HepG2 (cell line): ENCODE data around the gene INAFM1. TPM values are rescaled to one million over a fixed set of nuclear protein-coding genes. Genes with fewer than 3 reads are reported as not detected.

ENCODE experiments used
- ADNP ChIP-seq: sonication (generic); formaldehyde crosslinking; IDR thresholded peaks from 2 replicates; pipeline ENCODE4 v1.4.0; 2020; ENCODE audit warnings: missing genetic modification reagents
- ARNT2 ChIP-seq: sonication (generic); formaldehyde crosslinking; IDR thresholded peaks from 2 replicates; pipeline ENCODE4 v1.8.0; 2022; ENCODE audit warnings: mild to moderate bottlenecking, low read depth, missing genetic modification reagents, moderate library complexity
- ATF7 ChIP-seq, 2 experiments: fragments of 450-650 bp in 1 of 2; sonication (generic) in 1 of 2; formaldehyde crosslinking in 1 of 2; IDR thresholded peaks; 2 replicates each; pipeline versions ENCODE4 v1.4.0 to v1.6.1; 2016 to 2020; ENCODE audit warnings: antibody characterized with exemption in 1 of 2, mild to moderate bottlenecking in 1 of 2, missing genetic modification reagents in 1 of 2
- BCLAF1 ChIP-seq: fragments of 450-650 bp; IDR thresholded peaks from 2 replicates; pipeline ENCODE4 v1.6.1; 2017; ENCODE audit warnings: mild to moderate bottlenecking
- ESRRA ChIP-seq: sonication (generic); formaldehyde crosslinking; IDR thresholded peaks from 2 replicates; pipeline ENCODE4 v1.5.1; 2020; ENCODE audit warnings: mild to moderate bottlenecking, low read depth, missing genetic modification reagents
- LCORL ChIP-seq, 2 experiments: fragments of 450-650 bp in 1 of 2; sonication (generic) in 1 of 2; formaldehyde crosslinking in 1 of 2; IDR thresholded peaks; 2 replicates each; pipeline versions ENCODE4 v1.5.0 to v1.6.1; 2017 to 2020; ENCODE audit warnings: antibody characterized with exemption in 1 of 2, missing genetic modification reagents in 1 of 2
- MAZ ChIP-seq, 2 experiments: sonication (generic) in 1 of 2; formaldehyde crosslinking in 1 of 2; IDR thresholded peaks; 2 replicates each; pipeline versions ENCODE4 v1.5.0 to v1.6.1; 2012 to 2020; ENCODE audit warnings: low read depth in 2 of 2, mild to moderate bottlenecking in 2 of 2, borderline replicate concordance in 1 of 2, improper control_type of control experiment in 1 of 2, low read length in 1 of 2, missing genetic modification reagents in 1 of 2, moderate library complexity in 1 of 2
- MXD4 ChIP-seq: IDR thresholded peaks from 2 replicates; pipeline ENCODE4 v1.6.1; 2016; ENCODE audit warnings: mild to moderate bottlenecking, missing biosample characterization, missing genetic modification reagents
- NCOA2 ChIP-seq: sonication (generic); formaldehyde crosslinking; IDR thresholded peaks from 2 replicates; pipeline ENCODE4 v1.8.0; 2022; ENCODE audit warnings: inconsistent platforms
- NFE2 ChIP-seq: sonication (generic); formaldehyde crosslinking; IDR thresholded peaks from 2 replicates; pipeline ENCODE4 v1.4.0; 2020; ENCODE audit warnings: missing genetic modification reagents
- PAWR ChIP-seq: sonication (generic); formaldehyde crosslinking; IDR thresholded peaks from 2 replicates; pipeline ENCODE4 v1.4.0; 2020; ENCODE audit warnings: missing genetic modification reagents, mild to moderate bottlenecking, borderline replicate concordance
- THAP11 ChIP-seq: IDR thresholded peaks from 2 replicates; pipeline ENCODE4 v1.6.1; 2016; ENCODE audit warnings: missing biosample characterization, missing genetic modification reagents
- ZBTB33 ChIP-seq: sonication (generic); formaldehyde crosslinking; IDR thresholded peaks from 2 replicates; pipeline ENCODE4 v1.4.0; 2020; ENCODE audit warnings: missing genetic modification reagents
- ZNF383 ChIP-seq: sonication (generic); formaldehyde crosslinking; IDR thresholded peaks from 2 replicates; pipeline ENCODE4 v1.4.0; 2020; ENCODE audit warnings: missing genetic modification reagents, mild to moderate bottlenecking, borderline replicate concordance
- ZNF460 ChIP-seq: sonication (generic); formaldehyde crosslinking; IDR thresholded peaks from 2 replicates; pipeline ENCODE4 v1.5.1; 2020; ENCODE audit warnings: missing genetic modification reagents, mild to moderate bottlenecking, borderline replicate concordance
- ZNF589 ChIP-seq: sonication (generic); formaldehyde crosslinking; conservative IDR thresholded peaks from 2 replicates; pipeline ENCODE4 v1.8.0; 2022; ENCODE audit warnings: mild to moderate bottlenecking, moderate library complexity, missing genetic modification reagents
- polyA plus RNA-seq, 8 experiments: library from polyadenylated mRNA; depleted of rRNA in 3 of 8; stranded (reverse) in 7 of 8; unstranded in 1 of 8; fragments of >200 nt; fragmentation: Illumina TruSeq in 4 of 8; extraction: Trizol in 4 of 8; gene quantifications; 2 replicates each; pipeline versions ENCODE4 v1.2.1 to v1.2.3, GENCODE V29; 2011 to 2016; ENCODE audit warnings: low read depth in 4 of 8, missing spikeins in 1 of 8, mixed read lengths in 1 of 8; ENCODE audit not compliant: insufficient read depth in 1 of 8
- total RNA-seq, 5 experiments: library from RNA; depleted of rRNA; stranded (reverse); fragments of >200 nt; fragmentation: Illumina TruSeq; extraction: Trizol; gene quantifications; 2 replicates each; pipeline ENCODE4 v1.2.3, GENCODE V29; 2016; ENCODE audit warnings: low read depth in 1 of 5
- TF ChIP-seq, protein P1 (sequence below): sonication (generic); formaldehyde crosslinking; IDR thresholded peaks from 2 replicates; pipeline ENCODE4 v1.4.0; 2020; ENCODE audit warnings: missing genetic modification reagents, borderline replicate concordance
- TF ChIP-seq, protein P2 (sequence below): sonication (generic); formaldehyde crosslinking; IDR thresholded peaks from 2 replicates; pipeline ENCODE4 v1.4.0; 2020; ENCODE audit warnings: mild to moderate bottlenecking, missing genetic modification reagents
- TF ChIP-seq, protein P3 (sequence below): IDR thresholded peaks from 2 replicates; pipeline ENCODE4 v1.6.1; 2016; ENCODE audit warnings: low read depth

INAFM1 gene
- total and polyA plus RNA-seq, 2 of the 13 experiments (the other 11 are each of a cell fraction or from before 2014, with no cell fraction given), result 0.88 to 1.9 TPM

DNA sequence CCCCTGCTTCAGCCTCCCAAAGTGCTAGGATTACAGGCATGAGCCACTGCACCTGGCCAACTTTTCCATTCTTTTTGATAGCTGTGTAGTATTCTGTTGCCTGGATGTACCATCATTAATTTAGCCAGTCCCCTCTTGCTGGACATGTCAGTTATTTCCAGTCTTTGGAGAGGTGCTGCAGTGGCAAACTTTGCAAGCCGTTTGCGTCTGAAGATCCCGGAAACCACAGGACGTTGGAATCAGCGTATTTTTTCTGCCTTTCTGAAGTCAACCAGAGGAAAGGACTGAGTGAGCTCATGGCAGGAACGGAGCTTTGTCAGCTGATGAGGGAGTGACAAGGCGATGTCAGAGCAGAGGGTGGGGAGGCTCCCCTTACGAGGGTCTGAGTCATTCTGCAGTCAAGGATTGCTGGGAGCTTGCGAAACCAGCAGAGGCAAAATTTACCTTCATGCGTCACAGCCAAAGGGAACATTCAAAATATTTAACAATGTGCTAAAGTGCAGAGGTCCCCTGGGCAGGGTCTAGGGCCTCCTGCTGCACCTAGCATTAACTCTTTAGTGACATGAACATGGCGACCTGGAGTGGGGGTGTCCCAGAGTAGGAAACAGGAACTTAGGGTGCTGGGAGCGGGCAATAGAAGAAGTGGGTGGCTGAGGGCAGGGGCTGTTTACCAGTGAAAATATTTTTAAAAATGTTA, 40.6 kb downstream of the INAFM1 start (continued):
- TF ChIP-seq, protein P1, sequence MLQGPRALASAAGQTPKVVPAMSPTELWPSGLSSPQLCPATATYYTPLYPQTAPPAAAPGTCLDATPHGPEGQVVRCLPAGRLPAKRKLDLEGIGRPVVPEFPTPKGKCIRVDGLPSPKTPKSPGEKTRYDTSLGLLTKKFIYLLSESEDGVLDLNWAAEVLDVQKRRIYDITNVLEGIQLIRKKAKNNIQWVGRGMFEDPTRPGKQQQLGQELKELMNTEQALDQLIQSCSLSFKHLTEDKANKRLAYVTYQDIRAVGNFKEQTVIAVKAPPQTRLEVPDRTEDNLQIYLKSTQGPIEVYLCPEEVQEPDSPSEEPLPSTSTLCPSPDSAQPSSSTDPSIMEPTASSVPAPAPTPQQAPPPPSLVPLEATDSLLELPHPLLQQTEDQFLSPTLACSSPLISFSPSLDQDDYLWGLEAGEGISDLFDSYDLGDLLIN (CRISPR knock-in tag), result 0 out of 2 replicates have a peak, but pooled peaks have one; percentile 15
- TF ChIP-seq MAZ (IDR thresholded peaks at IDR 0.05; ENCODE audit: borderline replicate concordance, low read depth, low read length), result peak; percentile 62; the same call in 1 of the 2 replicates
- TF ChIP-seq MAZ (CRISPR knock-in tag; IDR thresholded peaks at IDR 0.05; ENCODE audit: low read depth), result peak; percentile 79
- TF ChIP-seq LCORL (IDR thresholded peaks at IDR 0.05), result peak; percentile 97
- TF ChIP-seq LCORL (CRISPR knock-in tag; IDR thresholded peaks at IDR 0.05), result peak; percentile 99
- no peak for TF ChIP-seq ADNP
- TF ChIP-seq ZNF460 (CRISPR knock-in tag), result peak; percentile 11; the same call in 1 of the 2 replicates
- TF ChIP-seq, protein P2, sequence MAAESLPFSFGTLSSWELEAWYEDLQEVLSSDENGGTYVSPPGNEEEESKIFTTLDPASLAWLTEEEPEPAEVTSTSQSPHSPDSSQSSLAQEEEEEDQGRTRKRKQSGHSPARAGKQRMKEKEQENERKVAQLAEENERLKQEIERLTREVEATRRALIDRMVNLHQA, result peak; percentile 95
- TF ChIP-seq ARNT2 (CRISPR knock-in tag), result 0 out of 2 replicates have a peak, but pooled peaks have one; percentile 41
- TF ChIP-seq ESRRA, result peak; percentile 78
- 0 out of 2 replicates have a peak, but pooled peaks have one; percentile 15 for TF ChIP-seq NFE2
- no peak for TF ChIP-seq PAWR
- TF ChIP-seq ZBTB33, result peak; percentile 61; the same call in 1 of the 2 replicates
- TF ChIP-seq, protein P3, sequence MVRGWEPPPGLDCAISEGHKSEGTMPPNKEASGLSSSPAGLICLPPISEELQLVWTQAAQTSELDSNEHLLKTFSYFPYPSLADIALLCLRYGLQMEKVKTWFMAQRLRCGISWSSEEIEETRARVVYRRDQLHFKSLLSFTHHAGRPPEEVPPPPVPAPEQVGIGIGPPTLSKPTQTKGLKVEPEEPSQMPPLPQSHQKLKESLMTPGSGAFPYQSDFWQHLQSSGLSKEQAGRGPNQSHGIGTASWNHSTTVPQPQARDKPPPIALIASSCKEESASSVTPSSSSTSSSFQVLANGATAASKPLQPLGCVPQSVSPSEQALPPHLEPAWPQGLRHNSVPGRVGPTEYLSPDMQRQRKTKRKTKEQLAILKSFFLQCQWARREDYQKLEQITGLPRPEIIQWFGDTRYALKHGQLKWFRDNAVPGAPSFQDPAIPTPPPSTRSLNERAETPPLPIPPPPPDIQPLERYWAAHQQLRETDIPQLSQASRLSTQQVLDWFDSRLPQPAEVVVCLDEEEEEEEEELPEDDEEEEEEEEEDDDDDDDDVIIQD (CRISPR knock-in tag), result peak; percentile 72; the same call in 1 of the 2 replicates
- no peak for TF ChIP-seq ZNF383
- no peak for TF ChIP-seq BCLAF1
- peak; percentile 76 for TF ChIP-seq ATF7 (IDR thresholded peaks at IDR 0.05)
- peak; percentile 88; the same call in 1 of the 2 replicates for TF ChIP-seq ATF7 (CRISPR knock-in tag; IDR thresholded peaks at IDR 0.05)
- peak; percentile 77 for TF ChIP-seq ZNF589
- no peak for TF ChIP-seq MXD4 (CRISPR knock-in tag)
- TF ChIP-seq THAP11 (CRISPR knock-in tag), result peak; percentile 76; the same call in 1 of the 2 replicates
- peak; percentile 87 for TF ChIP-seq NCOA2 (CRISPR knock-in tag)
